Measurements from ENCODE around the gene ICAM5.

ICAM5 gene

DNA sequence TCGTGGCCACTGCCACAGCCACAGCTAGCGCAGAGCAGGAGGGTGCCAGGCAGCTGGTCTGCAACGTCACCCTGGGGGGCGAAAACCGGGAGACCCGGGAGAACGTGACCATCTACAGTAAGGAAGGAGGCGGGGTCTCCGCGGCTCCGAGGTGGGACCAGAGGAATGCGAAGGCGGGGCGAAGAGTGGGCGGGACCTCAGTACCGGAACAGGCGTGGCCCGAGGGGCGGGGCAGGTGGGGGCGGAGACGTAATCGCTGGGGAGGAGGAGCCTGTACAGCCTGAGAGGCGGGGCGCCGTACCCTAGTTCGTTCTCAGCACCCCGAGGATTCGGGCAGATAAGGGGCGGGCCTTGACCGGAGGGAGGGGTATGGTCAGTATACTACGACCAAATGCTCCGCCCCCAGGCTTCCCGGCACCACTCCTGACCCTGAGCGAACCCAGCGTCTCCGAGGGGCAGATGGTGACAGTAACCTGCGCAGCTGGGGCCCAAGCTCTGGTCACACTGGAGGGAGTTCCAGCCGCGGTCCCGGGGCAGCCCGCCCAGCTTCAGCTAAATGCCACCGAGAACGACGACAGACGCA, 2.5 kb downstream of the ICAM5 start:
- DNase-seq (ENCODE audit: low spot score) = no peak

DNA sequence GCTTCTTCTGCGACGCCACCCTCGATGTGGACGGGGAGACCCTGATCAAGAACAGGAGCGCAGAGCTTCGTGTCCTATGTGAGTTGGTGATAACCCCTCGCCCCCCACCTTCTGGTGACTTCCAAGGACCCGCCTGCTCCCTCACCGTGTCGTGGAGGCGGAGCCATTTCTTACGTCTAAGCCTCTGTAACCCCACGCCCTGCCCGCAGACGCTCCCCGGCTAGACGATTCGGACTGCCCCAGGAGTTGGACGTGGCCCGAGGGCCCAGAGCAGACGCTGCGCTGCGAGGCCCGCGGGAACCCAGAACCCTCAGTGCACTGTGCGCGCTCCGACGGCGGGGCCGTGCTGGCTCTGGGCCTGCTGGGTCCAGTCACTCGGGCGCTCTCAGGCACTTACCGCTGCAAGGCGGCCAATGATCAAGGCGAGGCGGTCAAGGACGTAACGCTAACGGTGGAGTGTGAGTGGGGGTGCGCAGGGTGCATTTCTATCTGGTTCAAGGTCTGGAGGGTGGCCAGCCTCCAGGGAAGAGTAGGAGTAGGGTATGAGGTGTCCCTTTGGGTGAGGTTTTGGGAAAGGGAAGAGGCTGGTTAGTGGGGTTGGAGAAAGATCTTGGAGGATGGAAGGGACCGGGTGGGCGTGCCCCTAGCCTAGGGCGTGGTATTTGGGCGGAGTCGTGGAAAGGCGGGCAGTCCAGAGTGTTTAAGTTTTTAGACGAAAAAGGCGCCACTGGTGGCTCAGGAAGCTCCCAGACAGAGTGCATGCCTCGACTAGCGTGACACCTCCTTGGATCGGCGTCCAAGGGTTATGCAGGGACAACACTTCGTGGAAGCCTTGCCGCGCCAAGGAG, 3.3 kb downstream of the ICAM5 start:
- DNase-seq (ENCODE audit: low spot score) = no peak

DNA sequence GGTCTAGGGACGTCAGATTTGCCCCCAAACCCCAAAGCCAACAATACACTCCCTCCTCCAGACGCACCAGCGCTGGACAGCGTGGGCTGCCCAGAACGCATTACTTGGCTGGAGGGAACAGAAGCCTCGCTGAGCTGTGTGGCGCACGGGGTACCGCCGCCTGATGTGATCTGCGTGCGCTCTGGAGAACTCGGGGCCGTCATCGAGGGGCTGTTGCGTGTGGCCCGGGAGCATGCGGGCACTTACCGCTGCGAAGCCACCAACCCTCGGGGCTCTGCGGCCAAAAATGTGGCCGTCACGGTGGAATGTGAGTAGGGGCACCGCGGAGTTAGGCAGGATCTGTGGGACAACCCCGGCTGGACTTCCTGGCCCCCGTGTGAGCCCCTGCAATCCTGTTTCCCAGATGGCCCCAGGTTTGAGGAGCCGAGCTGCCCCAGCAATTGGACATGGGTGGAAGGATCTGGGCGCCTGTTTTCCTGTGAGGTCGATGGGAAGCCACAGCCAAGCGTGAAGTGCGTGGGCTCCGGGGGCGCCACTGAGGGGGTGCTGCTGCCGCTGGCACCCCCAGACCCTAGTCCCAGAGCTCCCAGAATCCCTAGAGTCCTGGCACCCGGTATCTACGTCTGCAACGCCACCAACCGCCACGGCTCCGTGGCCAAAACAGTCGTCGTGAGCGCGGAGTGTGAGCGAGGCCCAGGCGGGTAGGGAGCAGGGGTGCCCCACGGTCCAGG, 4.0 kb downstream of the ICAM5 start:
- no peak for DNase-seq (ENCODE audit: low spot score)

DNA sequence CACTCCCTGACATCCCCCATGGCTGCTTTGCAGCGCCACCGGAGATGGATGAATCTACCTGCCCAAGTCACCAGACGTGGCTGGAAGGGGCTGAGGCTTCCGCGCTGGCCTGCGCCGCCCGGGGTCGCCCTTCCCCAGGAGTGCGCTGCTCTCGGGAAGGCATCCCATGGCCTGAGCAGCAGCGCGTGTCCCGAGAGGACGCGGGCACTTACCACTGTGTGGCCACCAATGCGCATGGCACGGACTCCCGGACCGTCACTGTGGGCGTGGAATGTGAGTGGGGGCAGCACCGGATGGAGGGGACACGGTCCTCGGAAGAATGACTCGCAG, 4.6 kb downstream of the ICAM5 start:
- DNase-seq (ENCODE audit: low spot score) = no peak

DNA sequence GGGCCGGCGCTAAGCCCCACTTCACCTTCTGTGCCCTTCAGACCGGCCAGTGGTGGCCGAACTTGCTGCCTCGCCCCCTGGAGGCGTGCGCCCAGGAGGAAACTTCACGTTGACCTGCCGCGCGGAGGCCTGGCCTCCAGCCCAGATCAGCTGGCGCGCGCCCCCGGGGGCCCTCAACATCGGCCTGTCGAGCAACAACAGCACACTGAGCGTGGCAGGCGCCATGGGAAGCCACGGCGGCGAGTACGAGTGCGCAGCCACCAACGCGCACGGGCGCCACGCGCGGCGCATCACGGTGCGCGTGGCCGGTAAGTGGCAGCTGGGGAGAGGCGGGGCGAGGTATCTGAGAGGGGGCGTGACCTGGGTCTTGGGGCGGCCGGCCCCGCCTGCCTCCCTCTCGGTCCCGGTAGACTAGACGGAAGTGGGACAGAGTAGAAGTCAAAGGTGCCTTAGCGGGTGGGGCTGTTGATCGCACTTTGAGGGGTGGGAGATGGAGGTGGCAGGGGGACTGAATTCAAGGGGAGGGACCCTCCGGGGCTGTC, 5.6 kb downstream of the ICAM5 start:
- DNase-seq (ENCODE audit: low spot score) = no peak

DNA sequence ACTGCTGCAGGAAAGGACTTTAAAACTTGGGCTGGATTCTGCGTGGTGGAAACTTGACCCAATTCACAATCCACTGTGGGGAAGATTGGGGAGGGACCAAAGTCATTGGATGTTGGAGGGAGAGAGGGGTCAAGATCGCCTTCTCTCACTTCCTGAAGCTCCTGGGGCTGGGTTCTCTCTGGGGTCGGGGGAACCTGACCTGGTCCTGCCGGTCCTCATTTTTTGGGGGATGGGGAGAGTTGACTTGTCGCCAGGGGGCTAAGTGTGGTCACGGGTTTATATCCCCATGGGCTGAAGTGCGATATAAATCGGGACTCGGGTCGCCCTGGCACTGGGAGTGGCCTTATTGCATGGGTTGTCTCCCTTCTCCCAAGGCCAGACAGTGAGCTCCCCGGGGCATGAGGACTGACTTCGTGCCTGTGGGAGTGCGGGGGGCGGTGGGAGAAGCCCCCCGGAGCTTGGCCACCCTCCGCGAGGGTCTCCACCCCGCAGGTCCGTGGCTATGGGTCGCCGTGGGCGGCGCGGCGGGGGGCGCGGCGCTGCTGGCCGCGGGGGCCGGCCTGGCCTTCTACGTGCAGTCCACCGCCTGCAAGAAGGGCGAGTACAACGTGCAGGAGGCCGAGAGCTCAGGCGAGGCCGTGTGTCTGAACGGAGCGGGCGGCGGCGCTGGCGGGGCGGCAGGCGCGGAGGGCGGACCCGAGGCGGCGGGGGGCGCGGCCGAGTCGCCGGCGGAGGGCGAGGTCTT, 6.3 kb downstream of the ICAM5 start:
- DNase-seq (ENCODE audit: low spot score) = no peak

DNA sequence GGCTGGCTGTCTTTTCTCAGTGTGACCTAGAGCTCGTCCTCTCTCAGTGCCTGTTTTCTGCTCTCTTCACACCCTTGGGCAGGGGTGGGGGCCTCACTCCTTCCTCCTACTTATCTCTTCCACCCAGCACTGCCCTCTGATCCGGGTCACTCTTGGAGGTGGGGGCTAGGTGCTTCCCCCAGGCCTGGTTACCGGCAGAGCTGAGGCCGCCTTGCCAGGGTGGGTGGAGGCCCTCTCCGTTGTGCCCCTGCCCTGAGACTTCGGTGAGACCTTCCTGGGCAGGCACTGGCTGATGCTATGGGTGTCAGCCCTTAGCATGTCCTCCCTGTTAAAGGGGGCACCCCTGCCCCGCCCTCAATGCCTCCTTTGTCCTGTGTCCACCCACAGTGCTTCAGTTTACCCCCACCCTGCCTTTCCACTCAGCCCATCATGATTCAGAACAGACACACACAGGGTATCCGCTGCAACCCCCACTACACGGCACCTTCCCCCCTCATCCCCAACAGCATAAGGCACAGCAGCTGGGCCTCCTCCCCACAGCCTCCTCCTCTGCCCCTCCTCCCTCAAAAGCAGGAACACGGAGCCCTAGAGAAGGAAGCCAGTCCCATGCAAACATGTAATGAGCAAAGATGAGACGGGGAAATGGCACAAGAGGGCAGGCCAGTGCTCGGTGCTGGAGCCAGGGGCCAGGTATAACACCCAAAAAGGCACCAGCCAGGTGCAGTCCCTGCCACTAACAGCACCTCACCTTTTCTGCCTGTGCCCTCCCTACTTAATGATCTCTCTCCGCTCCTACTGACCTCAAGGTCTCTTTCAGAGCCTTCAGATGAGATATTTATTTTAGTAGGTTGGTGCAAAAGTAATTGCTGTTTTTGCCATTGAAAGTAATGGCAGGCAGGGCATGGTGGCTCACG, 10.1 kb downstream of the ICAM5 start:
- no peak for DNase-seq (ENCODE audit: low spot score)

DNA sequence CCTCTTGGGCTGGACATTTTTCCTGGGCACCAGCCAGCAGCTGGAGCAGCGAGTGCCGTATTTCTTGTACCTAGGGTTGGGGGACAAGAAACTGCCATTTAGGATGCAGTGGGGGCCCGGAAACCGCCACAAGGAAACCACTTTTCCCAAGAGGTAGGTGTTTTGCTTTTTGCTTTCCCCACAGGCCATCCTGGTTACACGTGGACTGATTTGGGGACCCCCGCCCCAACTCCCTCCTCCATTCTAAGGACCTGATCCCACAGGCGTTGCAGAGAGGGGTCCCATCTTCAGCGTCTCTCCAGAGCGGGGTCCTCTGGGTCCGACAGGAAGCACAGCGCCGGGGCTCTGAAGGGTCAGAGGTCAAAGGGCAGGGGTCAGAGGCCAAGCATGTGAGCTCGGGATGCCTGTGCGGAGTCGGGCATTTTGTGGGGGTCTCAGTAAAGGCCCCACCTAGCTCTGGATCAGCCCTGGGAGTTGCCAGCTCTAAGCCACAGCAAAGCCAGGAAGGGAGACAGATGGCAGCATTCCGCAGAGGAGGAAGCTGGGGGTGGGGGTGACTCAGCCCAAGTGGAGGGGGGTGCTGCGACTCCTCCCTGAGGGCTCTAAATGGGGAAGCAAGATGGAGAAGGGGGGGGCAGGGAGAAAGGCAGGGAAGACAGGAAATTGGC, 15.5 kb downstream of the ICAM5 start:
- peak; percentile 46 for DNase-seq (ENCODE audit: low spot score)

DNA sequence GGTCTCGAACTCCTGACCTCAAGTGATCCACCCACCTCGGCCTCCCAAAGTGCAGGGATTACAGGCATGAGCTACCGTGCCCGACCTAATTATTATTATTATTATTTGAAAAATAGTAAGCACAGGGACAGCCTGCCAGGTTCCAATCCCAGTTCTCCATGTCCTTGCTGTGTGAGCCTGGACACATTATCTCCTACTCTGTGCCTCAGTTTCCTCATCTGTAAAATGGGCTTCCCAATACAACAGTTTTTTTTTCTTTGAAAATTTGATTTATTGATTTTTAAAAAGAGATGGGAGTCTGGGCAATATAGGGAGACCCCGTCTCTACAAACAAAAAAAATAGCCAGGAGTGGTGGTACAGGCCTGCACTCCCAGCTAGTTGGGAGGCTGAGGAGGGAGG, 16.6 kb downstream of the ICAM5 start:
- DNase-seq (ENCODE audit: low spot score) = no peak

DNA sequence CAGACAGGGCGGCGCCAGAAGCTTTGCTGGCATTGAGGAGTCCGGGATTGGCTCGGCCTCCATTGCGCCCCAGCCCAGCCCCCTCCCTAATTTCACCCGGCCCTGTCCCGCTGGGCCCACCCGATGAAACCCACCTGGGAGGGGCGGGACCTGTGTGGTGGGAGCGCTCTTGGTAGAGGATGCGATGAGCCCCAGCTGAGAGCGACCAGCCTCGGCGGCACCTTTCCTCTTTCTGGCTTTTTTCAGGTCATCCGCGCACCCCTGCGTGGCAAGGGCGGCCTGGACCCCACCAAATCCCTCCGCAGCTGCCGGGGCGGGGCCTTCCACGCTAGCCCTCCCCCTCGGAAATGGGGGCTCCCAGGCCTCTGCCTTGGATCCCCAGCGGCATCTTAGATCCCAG, 19.7 kb downstream of the ICAM5 start, which contains the start of gene ZGLP1:
ZGLP1 (minus strand) TSS at position 393 of the 400 bp plus-strand sequence.
- no peak for DNase-seq (ENCODE audit: low spot score)

DNA sequence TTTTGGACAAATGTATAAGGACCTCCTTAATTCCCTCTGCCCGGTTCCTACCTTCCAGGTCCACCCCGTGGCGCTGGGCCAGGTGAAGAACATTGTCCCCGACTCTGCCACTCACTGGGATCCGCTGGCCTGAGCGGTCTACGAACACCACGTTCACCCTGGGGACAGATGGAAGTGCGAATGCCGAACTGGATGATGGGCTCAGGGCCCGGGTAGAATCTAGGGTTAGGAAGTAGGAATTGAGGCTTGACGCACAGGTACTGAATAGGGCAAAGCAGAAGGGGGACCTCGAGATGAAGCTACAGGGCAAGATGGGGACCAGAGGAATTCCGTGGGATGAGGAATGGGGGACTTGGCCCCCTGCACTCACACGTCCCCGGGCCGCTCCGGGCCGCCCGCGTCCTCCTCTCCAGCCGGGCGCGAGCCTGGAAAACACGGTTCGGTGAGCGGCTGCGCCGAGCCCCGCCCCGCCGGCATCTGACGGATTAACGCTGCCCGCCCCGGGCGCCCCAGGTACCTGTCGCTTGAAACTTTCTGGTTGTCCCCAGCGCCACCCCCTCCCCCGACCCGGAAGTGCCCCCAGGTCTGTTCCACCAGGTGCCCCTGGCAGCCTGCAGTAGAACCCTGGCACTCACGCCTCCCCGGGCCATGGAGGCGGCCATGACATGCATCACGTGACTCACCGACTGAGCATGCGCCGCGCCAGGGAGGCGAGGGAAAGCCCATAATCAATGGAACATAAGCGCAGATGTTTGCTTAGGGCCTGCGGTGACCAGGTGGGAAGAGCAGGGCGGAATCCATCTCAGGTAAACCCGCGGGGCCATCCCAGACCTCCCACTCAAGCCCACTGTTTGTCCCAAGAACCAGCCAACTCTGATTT, 25.8 kb downstream of the ICAM5 start, which contains the start of gene FDX2:
FDX2 (minus strand) TSS at position 681 of the 880 bp plus-strand sequence; CDS start at position 662, 19 bp downstream.
- DNase-seq (ENCODE audit: low spot score) = peak; percentile 72

DNA sequence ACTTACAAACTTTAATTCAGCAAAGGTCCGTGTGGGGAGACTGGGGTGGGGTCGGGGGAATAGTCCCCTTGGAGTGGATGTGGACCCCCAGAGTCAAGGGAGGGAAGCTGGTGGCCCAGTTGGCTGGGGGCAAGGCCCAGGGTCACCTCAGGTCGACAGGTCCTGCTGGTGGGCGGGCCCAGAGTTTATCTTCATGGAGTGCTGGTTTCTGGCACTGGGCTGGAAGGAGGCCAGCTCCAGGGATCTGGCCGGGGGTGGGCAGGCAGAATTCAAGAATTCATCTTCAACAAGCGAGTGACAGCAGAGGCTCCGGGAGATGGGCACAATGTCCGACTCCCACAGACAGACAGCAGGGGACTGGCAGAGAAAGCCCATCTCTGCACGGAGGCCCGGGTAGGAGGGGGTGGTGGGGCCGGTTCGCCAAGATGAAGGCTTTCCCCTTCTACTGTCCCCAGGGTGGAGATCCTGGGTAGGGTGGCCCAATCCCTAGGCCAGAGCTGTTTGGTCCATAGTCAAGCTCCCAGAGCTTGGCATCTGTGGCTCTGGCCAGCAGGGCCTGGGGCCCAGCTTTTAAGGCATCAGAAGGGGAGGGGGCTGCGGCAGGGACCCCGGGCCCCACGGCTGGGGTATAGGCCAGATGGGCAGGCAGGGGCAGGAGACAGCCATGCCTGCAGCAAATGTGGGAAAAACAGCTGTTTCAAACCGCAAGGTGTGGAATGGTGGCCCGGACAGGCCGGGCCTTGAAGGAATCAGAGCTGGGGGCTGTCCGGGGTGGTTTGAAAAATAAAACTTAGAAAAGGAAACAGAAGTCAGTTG, 26.7 kb downstream of the ICAM5 start:
- no peak for DNase-seq (ENCODE audit: low spot score)

DNA sequence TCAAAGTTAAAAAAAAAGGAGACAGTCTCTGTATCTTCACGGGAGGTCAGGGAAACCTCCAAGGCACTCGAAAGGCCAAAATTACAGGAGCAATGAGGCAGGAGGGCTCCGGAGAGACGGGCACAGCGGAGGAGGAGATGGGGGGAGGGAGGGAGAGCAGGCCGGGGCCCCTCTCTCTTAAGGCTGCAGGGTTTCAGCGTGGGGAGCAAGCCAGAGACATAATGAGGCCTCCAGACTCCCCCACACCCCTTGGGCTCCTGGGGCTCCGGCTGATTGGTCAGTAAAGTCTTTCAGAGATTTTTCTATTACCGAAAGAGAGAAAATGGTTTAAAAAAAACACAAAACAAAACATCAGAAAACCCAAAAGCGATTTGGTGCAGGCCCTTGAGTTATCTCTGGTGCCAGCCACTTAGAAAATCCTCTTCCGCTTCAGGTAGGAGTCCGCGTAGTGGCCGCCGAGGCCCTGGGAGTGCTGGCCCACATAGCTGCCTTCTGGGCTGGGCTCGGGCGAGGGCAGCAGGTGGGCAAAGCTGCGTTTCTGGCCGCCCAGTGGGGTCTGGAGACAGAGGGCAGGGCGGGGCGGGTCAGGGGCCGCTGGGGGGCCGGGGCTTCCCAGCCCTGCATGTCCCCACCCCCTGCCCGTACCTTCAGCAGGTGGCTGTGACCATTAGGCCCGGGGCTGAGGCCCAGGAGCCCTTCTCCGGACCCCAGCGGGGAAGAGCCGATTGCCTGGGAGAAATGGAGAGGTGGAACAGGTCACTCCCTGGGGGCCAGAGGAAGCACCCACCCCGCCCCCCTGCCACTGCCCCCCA, 27.5 kb downstream of the ICAM5 start:
- no peak for DNase-seq (ENCODE audit: low spot score)

DNA sequence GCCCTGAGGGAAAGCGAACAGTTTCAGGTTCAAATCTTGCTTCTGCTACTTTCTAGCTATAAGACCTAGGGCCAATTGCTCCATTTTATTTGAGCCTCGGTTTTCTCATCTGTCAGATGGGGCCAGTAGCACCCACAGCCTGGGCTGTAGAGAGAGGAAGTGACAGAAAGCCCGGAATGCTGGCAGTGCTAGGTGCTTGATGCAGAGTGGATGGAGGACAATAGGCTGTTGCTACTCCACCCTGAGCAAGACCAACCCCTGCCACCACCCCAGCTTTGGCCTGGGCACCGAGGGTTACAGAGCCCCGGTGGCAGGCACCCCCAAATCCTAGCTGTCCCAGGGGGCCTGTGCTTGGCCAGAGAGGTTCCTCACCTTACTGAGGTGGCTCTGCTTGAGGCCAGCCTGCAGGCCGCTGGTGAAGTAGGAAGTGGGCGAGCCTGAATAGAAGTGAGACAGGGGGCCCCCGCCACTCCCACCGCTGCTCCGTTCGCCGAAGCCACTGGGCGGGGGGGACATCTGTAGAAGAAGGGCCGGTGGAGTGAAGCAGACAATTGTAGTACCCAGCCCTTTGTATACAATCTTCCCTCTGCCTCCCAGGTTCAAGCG, 28.2 kb downstream of the ICAM5 start:
- DNase-seq (ENCODE audit: low spot score) = no peak

DNA sequence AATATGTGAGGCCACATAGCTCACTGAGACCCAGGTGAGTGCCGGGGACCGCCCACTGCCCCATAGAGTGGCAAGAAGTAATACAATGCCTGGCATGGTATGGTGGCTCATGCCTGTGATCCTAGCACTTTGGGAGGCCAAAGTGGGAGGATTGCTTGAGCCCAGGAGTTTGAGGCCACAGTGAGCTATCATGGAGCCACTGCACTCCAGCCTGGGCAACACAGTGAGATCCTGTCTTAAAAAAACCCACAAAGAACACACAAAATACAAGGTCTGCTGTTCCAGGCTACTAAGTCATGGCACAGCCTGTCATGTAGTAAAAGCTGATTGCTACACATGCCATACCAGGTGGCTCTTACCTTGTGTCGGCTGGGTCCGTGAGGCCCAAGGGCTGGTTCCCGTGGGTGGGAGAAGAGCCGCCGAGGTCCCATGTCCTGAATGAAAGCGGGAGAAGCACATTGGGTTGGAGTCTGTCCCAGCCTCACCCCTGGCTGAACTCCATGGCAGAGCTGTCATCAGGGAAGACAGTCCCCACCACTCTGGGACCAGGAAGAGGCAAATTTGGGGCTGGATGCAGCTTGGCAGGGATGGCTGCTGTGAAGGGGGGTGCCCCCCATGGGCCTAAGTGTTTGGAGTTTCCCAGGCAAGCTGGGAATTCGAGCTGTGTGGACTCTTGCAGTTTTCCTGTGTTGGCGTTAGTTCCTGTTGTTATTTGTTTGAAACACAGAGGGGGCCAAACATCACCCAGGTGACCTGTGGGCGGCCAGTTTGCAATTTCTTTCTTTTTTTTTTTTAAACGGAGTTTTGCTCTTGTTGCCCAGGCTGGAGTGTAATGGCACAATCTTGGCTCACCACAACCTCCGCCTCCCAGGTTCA, 29.3 kb downstream of the ICAM5 start:
- no peak for DNase-seq (ENCODE audit: low spot score)
